HG03196 (cell line): ENCODE measurements around the gene RNASEH2A.
"Not testable (repeated sequence)": the region's sequence is repeated elsewhere in the genome, so short reads cannot be mapped to it uniquely, and the experiment has no call there.

Source experiments
- ATAC-seq: cut with Tn5 transposase; IDR thresholded peaks from one replicate; pipeline ENCODE4 v1.9.1; 2021; ENCODE audit not compliant: unreplicated experiment

RNASEH2A gene

DNA sequence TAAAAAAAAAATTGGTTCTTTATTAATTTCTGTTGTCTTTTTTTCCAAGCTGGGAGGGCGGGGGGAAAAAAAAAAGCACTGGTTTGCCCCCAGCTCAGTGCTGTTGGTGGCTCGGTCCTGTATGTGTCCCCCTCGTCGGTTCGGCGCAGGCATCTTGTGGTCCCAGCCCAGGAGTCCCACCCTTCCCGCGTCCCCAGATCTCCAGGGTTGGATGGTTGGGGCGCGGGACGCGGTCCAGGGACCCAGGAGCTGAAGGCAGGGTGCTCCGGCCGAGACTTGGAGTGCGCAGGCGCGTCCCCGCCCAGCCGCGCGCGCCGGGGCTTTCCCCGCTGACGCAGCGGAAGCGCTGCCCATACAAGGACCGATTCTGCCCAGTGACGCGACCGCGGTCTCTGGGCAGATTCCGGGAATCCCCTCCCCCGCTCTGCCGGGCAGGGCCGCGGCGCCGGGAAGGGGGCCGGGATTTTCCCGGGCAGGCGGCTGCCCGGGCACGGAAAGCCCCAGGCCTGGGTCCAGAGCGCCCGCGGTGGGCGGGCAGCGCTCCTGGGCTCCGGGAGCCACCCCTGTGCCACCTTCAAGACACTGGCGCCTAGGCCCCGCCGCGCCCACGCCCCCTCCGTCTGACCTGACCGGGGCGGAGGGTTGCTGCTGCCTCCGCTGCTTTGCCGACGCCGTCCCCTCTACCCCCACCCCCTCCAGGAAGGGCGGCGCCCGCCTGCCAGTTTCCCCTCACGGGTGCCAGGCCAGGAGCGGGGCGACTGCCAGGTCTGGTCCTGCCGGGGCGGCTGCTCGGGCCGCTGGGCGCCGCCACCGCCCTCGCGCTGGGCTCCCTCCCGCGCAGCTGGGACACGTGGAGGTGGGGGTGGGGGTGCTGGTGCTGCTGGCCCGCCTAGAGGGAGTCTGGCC lies 12.8 kb upstream of the RNASEH2A start:
- ATAC-seq = peak; percentile 32

DNA sequence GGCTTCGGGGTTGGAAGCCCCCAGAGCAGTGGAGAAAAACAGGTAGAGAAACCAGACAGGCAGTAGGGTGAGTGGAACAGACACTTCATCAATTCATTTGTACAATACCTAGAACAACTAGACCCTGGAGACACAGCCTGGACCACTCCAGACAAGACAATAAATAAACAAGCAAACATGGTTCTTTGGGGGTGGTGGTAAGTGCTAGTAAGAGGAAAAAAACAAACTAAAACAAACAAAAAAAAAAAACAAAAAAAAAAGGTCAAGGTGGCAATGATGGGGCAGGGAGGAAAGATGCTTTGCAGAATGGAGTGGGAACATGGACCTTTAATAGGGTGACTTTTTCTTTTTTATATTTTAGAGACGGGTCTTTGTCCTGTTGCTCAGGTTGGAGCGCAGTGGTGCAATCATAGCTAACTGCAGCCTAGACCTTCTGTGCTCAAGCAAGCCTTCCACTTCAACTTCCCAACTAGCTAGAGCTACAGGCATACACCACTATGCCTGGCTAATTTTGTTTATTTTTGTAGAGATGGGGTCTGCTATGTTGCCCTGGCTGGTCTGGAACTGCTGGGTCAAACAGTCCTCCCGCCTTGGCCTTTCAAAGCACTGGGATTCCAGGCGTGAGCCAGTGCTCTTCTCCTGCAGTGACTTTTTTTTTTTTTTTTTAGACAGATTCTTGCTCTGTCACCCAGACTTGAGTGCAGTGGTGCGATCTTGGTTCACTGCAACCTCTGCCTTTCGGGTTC lies 12.0 kb upstream of the RNASEH2A start:
- no peak for ATAC-seq

DNA sequence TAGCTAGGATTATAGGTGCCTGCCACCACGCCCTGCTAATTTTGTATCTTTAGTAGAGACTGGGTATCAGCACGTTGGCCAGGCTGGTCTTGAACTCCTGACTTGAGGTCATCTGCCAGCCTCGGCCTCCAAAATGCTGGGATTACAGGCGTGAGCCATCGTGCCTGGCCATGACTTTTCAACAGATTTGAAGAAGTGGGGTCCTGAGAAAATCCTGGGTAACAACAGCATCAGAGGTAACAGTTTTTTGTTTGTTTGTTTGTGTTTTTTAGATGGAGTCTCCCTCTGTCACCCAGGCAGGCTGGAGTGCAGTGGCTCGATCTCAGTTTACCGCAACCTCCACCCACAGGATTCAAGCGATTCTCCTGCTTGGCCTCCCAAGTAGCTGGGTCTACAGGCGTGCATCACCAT lies 11.4 kb upstream of the RNASEH2A start:
- ATAC-seq = no peak

DNA sequence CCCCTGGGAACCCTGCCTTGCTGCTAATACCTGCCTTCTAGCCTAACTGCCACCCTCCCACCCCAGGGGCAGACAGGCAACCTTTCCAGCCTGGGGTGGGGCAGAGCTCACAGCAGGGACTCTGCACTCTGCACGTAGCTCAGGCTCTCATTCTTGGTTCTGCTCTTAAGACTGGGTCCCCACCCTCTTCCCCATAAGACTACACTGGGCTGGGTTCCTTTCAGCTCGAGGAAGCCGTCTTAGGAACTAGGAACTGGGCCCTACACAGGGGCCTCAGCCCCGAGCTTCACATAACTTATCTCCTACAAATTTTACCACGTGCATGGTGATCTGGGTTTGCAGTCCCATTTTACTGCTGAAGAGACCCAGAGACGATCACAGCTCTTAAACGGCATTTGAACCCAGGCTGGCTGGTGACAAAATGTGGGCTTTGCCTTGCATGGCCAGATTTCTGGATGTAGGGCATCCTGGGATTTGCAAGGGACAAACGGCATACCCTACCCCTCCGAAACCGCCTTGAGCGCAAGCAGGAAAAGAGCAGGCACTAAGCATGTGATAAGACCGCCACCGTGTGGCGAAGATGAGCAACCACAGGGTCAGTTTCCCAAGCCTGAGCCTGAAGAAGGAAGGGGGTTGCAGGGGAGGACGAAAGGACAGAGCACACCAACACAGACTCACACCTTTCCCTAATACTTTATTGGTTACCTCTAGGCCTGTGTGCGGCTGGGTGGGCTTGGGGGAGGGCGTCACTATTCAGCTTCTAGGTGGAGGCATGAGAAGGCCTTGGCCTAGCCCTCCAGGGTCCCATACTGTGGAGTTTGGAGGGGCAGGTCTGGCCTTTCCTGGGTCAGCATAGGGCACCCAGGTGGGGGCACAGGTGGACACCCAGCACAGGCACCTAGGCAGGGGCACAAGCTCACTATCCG lies 10.0 kb upstream of the RNASEH2A start:
- no peak for ATAC-seq

DNA sequence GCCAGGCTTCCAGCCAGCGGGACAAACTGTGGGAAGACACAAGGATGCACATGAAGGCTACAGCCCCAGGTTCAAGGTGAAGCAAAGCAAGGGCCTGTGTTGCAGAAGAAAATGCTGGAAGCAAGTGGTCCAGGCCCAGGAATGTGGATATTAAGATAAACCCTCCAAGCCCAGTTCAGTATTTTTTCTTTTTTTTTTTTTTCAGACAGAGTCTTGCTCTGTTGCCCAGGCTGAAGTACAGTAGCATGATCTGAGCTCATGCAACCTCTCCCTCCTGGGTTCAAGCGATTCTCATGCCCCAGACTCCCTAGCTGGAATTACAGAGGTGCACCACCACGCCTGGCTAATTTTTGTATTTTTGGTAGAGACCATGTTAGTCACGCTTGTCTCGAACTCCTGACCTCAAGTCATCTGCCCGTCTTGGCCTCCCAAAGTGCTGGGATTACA lies 9.2 kb upstream of the RNASEH2A start:
- no peak for ATAC-seq

DNA sequence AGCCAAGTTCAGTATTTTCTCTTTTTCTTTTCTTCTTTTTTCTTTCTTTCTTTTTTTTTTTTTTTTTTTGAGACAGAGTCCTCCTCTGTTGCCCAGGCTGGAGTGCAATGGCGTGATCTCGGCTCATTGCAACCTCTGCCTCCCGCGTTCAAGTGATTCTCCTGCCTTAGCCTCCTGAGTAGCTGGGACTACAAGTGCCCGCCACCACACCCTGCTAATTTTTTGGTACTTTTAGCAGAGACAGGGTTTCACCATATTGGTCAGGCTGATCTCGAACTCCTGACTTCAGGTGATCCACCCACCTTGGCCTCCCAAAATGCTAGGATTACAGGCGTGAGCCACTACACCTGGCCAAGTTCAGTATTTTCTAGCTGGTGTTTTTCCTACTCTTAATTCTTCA lies 8.8 kb upstream of the RNASEH2A start:
- not testable (repeated sequence) for ATAC-seq

DNA sequence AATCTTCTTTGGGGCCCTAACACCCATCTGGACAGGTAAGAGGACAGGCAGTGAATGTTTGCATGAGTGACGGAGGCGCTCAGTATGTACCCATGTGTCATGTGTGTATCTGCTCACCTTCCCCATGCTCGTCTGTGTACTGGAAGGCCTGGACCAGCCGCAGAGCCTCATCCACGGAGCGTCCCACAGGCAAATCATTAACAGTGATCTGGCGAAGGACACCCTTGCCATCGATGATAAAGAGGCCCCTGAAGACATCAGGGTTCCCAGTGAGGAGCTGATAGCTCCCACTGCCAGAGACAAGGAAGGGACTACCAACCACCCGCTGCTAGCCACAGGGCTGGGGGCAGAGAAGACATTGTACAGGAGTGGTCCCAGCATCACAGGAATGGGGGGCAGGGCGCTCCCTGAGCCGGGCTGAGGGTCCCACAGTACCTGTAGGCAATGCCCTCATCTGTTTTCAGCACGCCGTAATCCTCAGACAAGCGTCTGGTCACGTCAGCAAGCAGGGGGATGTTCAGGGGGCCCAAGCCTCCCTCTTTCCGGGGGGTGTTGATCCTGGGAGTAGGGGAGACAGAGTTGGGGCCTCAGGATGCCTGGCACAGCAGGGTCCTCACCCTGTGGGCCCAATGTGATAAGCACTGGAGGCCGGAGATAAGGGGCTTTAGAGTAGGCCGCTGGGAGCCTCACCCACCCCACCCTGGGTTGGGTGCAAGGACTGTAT lies 6.5 kb upstream of the RNASEH2A start:
- no peak for ATAC-seq

DNA sequence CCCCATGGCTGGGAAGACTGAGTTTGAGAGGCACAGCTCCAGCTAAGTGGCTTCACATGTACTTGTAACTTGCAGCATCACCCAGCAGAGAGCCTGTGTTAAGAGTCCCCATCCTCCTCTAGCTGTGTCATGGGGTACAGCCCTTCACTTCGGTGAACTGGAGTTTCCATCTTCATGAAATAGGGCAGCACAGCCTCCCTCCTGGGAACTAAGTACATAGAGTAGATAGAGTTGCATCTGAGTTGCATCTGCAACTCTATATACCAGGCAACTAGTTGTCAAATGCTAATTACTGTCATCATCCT lies 6.0 kb upstream of the RNASEH2A start:
- ATAC-seq = no peak

DNA sequence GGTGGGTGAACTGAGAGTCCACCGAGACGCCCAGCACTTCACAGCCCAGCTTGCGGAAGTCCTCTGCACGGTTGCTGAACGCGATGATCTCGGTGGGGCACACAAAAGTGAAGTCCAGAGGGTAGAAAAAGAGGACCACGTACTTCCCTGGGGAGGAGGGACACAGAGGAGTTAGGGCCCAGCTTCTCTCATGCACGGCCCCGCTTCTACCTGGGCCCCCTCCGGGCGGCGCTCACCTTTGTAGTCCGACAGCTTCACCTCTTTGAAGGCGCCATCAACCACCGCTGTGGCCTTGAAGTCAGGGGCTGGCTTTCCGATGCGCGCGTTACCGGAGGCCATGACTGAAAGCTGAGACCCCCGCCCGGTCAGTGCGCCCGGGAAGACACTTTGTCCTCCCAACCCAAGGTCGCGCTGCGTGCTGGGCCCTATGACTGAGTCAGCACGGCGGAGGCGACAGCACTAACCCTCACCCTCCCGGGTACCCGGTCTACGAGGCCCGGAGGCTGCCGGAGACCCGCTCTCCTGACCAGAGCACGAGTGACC lies 5.4 kb upstream of the RNASEH2A start:
- ATAC-seq = no peak

DNA sequence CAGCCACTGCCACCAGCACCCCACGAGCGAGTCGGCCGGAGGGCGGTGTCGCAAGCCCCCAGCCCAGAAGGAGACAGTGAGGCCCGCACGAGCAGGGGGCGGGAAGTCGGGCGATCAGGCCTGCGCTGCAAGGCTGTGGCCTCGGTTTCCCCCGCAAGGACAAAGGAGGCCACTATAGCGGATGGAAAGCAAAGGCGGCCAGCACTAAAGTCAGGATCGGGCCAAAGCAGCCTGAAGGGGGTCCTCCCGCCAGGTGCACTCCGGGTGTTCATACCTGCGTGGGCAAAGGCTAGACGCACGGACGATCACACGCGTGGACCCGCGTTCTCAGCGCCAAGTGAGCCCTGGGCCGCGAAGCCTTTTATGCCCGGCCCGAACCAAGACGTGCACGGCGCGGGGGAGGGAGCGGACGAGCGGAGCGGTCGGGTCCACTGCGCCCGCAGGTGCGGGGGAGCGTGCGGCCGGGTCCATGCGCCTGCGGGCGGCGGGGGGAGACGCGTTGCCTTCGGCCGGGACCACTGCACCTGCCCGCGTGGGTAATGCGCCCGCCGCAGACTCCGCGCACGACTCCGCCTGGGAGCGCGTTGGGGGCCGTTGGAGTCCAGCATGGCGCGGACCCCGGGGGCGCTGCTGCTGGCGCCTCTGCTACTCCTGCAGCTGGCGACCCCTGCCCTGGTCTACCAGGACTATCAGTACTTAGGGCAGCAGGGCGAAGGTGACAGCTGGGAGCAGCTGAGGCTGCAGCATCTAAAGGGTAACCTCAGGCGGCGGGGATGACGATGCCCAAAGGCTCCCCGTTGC lies 4.7 kb upstream of the RNASEH2A start, which contains the start of the genes PRDX2 and THSD8:
Gene PRDX2 (minus strand): TSS at position 335 of the 801 bp plus-strand sequence. CDS start 539 bp downstream, outside the sequence.
Gene THSD8 (plus strand): TSS at position 604 of the 801 bp plus-strand sequence. CDS start 3 bp downstream, at position 607.
- ATAC-seq = no peak

DNA sequence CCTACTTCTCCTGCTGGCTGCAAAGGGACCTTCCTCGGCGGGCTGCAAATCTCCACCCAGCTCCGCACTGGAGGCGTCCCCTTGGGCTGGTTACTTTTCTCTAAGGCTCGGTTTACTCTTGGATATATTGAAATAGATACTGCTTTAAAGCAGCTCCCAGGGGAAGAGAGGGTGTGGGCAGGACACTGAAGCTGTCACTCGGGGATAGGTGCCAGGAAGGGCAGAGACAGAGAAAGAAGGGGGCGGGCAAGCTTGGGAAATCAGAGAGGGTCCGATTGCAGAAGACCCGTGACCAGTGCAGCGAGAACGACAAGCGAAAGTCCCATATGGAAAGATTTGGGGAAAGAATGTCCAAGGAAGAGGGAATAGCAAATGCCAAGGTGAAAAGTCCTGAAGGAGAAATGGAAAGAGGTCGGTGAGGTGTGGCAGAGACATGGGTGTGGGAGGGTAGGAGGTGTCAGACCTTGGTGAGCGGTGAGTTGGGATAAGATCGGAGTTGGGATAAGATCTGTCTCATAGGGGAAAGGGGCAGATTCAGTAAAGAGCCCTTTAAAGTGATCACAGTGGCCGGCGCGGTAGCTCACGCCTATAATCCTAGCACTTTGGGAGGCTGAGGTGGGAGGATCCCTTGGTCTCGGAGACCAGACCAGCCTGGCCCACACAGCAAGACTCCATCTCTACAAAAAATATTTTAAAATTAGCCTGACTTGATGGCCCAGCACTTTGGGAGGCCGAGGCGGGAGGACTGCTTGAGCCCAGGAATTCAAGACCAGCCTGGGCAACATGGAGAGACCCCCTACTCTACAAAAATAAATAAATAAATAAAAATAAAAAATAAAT lies 3.9 kb upstream of the RNASEH2A start:
- ATAC-seq = no peak

DNA sequence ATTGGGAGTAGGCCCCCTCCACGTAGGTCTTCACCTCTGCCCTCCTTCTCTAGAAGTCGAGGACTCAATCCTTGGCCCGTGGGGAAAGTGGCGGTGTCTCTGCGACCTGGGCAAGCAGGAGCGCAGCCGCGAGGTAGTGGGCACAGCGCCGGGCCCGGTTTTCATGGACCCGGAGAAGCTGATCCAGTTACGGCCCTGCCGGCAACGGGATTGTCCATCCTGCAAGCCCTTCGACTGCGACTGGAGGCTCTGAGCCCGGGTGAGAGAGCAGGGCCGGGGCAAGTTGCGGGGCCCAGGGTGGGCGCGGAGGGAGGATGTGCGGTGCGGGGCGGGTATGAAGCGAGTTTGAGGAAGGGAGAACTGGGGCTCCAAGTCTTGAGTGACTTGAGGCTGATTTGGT lies 2.3 kb upstream of the RNASEH2A start:
- no peak for ATAC-seq

DNA sequence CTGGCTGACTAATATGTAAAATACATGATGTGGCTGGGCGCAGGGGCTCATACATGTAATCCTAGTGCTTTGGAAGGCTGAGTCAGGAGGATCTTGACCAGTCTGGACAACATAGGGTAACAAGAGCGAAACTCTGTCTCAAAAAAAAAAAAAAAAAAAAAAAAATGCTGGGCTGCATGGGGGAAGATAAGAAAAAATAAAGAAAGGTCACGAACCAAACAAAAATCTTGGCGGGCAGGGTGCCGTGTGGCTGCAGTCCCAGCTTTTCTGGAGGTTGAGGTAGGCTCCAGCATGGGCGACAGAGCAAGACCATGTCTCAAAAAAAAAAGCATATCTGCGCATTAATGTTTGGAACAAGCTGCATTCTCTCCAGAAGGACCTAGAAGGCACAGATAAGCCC lies 8.7 kb downstream of the RNASEH2A start:
- no peak for ATAC-seq

DNA sequence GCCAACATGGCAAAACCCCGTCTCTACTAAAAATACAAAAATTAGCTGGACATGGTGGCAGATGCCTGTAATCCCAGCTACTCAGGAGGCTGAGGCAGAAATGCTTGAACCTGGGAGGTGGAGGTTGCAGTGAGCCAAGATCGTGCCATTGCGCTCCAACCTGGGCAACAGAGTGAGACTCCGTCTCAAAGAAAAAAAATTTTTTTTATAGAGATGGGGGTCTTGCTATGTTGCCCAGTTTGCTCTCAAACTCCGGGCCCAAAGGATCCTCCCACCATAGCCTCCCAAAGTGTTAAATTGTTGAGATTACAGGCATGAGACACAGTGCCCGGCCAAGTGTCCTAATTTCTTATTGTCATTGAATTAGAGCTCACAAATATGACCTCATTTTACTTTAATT lies 10.8 kb downstream of the RNASEH2A start:
- ATAC-seq = not testable (repeated sequence)

DNA sequence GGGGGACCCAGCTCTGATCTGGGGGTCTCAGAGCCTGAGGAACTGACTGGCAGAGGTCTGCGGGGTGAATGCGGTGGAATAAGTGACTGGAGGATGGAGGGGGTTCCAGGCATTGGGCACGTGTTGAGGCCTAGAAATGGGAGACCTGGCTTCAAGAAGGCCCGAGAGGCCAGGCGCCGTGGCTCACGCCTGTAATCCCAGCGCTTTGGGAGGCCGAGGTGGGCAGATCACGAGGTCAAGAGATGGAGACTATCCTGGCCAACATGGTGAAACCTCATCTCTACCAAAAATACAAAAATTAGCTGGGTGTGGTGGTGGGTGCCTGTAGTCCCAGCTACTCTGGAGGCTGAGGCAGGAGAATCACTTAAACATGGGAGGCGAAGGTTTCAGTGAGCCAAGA lies 11.4 kb downstream of the RNASEH2A start:
- not testable (repeated sequence) for ATAC-seq

DNA sequence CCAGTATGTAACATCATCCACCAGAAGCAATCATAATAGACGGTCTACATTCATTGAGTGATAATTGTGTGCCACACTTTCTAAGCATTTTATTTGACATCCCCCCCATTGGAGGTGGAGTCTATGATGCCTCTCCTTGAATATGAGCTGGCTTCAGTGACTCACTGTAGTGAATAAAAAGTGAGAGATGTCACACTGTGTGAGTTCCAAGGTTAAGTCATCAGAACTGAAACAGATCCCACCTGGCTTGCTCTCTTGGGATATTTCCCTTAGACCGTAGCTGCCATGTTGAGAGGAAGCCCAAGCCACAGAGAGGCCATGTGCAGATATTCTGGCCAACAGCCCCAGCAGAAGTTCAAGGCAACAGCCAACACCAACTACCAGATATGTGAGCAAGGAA lies 15.4 kb downstream of the RNASEH2A start:
- no peak for ATAC-seq

DNA sequence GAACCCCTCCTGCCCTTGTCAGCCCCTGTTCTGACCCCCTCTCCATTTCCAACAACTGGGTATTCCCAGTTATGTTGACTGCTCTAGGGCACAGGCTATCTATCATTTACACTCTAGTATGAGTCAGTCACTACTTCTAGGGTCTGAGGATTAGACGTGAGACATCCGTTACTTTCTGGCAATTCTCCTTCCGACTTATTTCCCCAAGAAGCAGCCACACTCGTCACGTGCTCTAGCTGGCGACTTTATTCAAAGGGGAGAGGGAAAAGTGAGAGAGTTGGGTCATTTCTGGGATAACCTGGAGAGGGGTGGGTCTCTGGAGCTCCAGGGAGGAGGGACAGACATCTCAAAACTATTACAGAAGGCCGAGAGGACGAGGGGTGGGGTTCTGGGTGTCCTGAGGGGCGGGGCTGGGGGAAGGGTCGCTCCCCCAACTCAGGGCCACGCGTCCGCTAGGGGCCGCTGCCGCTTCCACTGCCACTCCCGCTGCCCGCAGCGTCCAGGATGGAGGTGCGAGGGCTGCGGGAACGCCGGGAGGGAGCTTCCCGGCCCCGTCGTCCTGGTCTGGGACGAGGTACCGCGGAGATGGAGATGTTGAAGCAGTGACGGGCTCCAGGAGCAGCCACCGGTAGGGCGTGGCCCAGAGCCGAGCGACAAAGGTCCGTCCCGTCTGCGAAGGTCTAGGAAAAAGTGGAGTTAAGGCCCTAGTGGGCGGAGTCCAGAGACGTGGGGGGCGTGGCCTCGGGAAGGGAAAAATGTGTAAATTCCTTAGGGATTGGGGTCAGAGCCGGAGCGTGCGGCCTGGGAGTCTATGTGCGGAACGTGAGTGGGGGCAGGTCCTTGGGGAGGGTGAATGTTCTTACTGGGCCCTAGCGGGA lies 19.1 kb downstream of the RNASEH2A start:
- no peak for ATAC-seq
